Fibroblast of skin of left quadriceps (primary cell): ENCODE measurements around the gene MKKS.
A peak's percentile ranks its signal among the peaks of the same experiment; 100 is the strongest.

Experiments used
- DNase-seq, 2 experiments: peaks; one replicate each; pipeline ENCODE4 v3.0.0-alpha.2; 2013; ENCODE audit warnings: low read depth in 2 of 2

Gene MKKS

GRCh38 chr20:10433623-10434466, at the start of gene MKKS:
Gene MKKS (minus strand): TSS chr20:10434222. CDS start chr20:10413514, 20,708 bp downstream.
- DNase-seq, result peak; percentile 78 to 85

GRCh38 chr20:10483691-10484090, 49.7 kb upstream of the MKKS start:
- no peak for DNase-seq

DNA sequence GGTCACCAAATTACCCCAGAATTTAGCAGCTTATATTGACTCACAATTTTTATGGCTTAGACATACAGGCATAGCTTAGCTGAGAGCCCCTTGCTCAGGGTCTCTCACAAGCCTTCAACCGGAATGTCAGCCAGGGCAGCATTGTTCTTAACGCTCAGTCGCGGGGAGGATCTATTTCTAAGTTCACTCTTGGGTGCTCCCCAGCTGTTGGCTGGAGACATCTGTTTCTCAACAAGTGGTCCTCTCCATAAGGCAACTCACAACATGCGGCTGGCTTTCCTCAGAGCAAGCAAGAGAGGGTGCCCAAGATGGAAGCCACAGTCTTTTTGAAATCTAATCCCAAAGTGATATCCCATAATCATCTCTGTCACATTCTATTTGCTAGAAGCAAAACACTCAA, 47.7 kb upstream of the MKKS start:
- DNase-seq, result no peak

GRCh38 chr20:10478930-10479329, 44.9 kb upstream of the MKKS start:
- no peak for DNase-seq

DNA sequence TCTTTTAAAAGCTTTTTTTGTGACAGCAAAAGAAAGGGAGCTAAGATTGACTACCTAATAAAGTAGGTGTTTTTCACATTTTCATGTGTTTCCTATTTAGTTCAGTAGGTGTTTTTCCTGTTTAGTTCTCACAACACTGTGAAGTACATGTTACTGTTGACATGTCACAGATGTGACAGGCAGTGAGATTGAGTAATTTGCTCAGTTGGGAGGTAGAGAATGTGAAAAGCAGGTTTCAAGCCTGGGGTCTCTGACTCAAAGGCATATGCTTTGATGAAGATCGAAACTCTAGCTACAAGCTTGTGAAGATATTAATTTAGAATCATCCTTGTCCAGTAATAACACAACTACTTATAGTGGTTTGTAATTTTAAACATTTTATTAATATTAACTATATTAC, 44.2 kb upstream of the MKKS start:
- DNase-seq, result no peak

GRCh38 chr20:10476319-10476724, 42.3 kb upstream of the MKKS start:
- DNase-seq, result no peak

DNA sequence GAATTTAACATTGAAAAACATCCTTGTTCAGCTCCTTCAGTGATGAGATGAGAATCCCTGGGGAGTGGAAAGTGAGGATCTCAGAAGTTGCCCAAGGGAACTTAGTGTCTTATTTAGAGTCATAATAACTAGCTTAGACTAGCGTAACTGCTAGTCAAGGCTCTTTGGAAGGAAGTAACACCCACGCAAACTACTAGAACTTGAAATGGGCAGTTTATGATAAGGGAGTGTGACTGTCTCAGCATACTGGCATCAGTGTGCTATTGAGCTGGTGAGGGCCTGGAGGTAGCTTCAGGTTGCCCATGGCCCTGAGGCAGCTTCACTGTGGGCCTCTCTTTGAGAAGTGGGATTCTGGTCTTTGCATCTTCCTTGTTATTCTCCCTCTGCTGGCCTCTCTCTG, 41.2 kb upstream of the MKKS start:
- no peak for DNase-seq

GRCh38 chr20:10474606-10475184, 40.7 kb upstream of the MKKS start:
- no peak for DNase-seq

- DNase-seq, result no peak
These were observed 38.8 kb upstream of the MKKS start for GRCh38 chr20:10472871-10473270.

- DNase-seq, result no peak
These were observed 36.3 kb upstream of the MKKS start for GRCh38 chr20:10470276-10470675.

GRCh38 chr20:10469599-10469998, 35.6 kb upstream of the MKKS start:
- DNase-seq, result peak; percentile 64 to 69

DNA sequence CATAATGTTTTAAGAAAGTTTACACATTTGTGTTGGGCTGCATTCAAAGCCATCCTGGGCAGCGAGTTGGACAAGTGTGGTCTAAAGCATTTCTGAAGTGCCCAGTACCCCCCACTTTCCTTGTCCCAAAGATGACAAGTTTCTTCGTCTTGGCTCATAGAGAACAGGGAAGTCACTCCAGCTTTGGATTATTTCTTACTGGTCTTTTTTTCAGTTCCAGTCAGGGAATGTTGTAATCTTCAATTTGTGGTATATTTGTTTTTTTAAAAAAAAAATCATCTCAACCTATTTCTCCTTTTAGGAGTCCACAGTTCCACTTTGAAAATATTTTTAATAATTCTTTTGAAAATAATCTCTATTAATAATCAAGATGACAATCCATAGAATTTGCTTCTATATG, 35.0 kb upstream of the MKKS start:
- DNase-seq, result no peak

DNA sequence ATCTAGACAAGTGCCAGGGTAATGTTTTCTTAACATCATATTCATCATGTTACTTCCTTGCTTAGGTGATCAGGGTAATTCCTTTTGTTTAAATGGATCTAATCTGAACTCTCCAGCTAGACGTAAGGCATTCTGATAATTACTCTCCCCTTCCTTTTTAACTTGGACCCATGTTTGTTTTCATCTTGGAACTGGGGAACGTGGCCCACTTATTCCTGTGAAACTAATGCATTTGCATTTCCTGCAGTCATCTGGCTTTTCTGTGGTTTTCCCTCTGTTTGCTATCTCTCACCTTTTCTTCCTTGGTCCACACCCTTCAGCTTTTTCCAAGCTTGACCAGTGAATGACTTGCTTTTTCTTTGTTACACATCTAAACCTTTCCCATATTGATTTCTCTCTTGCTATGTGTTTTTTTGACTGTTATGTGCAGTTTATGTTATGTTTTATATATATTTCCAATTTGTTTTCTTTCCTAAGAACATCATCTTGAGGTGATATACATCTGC, 34.4 kb upstream of the MKKS start:
- DNase-seq, result no peak

GRCh38 chr20:10467681-10468339, 33.8 kb upstream of the MKKS start:
- DNase-seq, result no peak

DNA sequence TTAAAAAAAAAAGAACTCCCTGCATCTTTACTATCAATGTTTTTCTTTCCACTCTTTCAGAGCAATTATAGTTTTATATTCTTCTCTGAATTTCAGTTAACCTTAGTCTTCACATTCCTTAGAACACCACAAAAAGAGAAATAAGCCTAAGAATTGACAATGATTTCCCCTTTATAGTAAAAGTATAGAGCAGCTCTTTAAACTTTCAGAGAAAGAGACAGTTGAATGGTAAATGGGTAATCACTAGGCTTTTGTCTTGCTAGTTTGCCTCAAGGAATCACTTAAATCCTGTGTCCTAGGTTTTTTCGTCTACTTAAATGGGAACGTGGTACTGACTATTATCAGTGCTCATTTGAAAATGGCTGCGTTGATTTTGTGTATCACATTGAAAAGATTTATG, 32.8 kb upstream of the MKKS start:
- no peak for DNase-seq

DNA sequence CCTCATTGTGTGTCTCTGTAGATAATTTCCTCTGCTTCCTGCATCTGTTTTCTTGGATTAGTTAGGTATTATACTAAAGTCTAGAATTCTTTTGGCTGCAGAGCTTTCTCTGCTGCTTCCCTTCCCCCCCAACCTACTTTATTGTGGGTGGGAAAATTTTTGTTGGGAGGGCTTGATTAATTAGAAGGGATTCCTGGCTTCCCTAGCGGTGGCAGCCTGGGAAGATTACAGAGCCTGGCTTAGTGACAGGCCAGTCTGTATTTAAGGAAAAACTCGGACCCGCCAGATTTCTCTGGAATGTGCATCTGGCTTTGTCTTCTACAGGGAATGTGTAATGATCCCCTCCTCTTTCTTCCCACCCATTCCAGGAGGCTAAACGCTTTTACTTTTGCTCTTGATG, 32.3 kb upstream of the MKKS start:
- DNase-seq, result peak; percentile 22 to 30

DNA sequence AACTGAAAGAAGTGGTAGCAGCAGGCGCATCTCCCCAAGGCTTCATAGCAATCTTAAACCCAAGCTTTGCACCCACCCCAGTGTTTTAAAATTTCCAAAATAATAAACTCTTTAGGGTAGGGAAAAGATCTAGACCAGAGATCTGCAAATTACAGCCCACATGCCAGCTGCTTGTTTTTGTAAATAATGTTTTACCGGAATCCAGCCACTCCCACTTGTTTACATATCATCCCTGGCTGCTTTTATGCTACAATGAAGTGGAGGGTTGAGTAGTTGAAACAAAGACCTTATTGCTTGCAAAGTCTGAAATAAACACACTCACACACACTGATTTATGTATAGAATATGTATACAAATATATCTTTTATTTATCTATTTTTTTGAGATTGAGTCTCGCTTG, 31.1 kb upstream of the MKKS start:
- no peak for DNase-seq

DNA sequence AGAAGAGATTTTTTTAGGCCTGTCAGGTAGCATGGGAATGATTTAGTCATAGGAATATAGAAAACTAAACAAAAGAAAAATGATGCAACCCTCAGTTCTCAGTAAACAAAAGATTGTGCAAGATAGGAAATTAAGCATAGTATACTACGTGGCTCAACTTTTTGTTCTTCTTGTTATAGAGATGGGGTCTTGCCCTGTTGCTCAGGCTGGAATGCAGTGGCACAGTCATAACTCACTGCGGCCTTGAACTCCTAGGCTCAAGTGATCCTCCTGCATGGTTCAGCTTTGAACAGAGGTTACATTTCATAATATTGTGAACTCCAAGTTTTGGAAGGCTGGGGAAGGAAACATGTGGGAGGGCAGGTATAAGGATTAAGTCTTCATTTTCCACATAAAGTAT, 29.6 kb upstream of the MKKS start:
- no peak for DNase-seq

DNA sequence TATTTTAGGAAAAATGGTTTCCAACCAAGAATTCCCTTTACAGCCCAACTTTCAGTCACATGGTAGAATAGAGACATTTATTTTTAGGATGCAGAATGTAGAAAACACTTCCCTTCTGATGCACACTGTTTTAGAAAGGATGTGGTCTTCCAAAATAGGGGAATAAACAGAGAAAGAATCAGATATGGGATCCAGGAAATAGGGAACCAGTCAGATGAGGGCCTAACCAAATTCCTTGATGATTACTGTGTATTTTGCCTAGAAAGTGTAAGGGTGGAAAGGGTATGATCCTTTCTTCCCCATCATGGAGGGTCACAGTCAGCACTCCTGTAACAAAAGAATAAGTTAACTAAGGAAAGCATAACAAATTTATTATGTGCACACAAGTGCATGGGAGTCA, 28.5 kb upstream of the MKKS start:
- DNase-seq, result no peak

DNA sequence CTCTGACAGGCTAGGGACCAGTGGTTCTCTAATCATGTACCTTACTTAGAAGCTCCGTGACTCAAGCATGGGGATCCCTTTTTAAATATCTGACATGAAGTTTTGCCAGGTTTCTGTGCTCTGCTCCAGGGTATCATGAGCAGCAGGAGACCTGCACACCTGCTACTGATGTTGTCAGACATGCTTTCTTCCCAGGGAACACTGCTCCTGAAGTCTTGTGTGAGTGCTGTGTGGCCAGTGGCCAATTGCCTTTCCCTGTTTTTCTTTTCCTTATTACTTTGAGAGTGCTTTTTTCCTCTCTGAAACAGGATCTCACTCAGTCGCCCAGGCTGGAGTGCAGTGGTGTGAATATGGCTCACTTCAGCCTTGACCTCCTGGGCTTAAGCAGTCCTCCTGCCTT, 27.5 kb upstream of the MKKS start:
- DNase-seq, result no peak

DNA sequence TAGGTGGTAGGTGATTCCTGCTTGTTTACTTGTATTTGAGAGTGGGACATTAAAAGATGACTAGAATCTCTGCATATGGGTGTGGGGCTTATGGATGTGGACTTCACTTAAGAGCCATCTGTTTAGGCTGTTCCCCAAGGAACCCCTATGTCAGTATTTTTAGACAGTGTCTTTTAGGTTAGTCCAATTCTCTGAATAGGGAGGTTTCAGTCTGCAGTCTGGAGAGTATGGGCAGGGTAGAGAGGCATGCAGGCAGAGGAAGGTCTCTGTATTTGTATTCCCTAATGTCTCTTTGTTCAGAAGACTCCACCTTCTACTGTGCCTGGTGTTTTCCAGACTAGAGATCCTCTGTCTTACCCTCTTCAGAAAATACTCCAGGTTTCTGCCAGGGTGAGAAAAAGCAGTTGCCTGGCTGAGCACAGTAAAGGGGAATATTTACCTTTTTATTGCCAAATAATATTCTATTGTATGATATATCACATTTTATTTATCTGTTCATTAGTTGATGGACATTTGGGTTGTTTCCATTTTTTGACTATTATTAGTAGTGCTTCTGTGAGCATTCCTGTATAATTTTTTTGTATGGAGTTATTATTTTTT, 20.2 kb upstream of the MKKS start:
- DNase-seq, result no peak

GRCh38 chr20:10453241-10453640, 19.2 kb upstream of the MKKS start:
- no peak for DNase-seq
